Ishikawa (cell line): Measurements from ENCODE around the gene PAQR9.

ENCODE experiments used
- CEBPB ChIP-seq: IDR thresholded peaks from 2 replicates; pipeline ENCODE4 v1.6.1; 2012
- CREB1 ChIP-seq: IDR thresholded peaks from 2 replicates; pipeline ENCODE4 v1.6.1; 2012; ENCODE audit warnings: low read depth
- EGR1 ChIP-seq: IDR thresholded peaks from 2 replicates; pipeline ENCODE4 v1.6.1; 2012
- EP300 ChIP-seq: IDR thresholded peaks from 2 replicates; pipeline ENCODE4 v1.6.1; 2012; ENCODE audit warnings: borderline replicate concordance
- FOXM1 ChIP-seq: IDR thresholded peaks from 2 replicates; pipeline ENCODE4 v1.6.1; 2012; ENCODE audit warnings: low read depth, borderline replicate concordance
- NFIC ChIP-seq: IDR thresholded peaks from 2 replicates; pipeline ENCODE4 v1.6.1; 2012
- RAD21 ChIP-seq: IDR thresholded peaks from 2 replicates; pipeline ENCODE4 v1.6.1; 2012; ENCODE audit warnings: low read depth
- TAF1 ChIP-seq: IDR thresholded peaks from 2 replicates; pipeline ENCODE4 v1.6.1; 2012; ENCODE audit warnings: low read depth, mild to moderate bottlenecking
- TCF12 ChIP-seq: IDR thresholded peaks from 2 replicates; pipeline ENCODE4 v1.6.1; 2012; ENCODE audit warnings: low read depth
- TEAD4 ChIP-seq: IDR thresholded peaks from 2 replicates; pipeline ENCODE4 v1.6.1; 2012
- YY1 ChIP-seq: IDR thresholded peaks from 2 replicates; pipeline ENCODE4 v1.6.1; 2012; ENCODE audit warnings: low read depth
- ZBTB7A ChIP-seq: IDR thresholded peaks from 2 replicates; pipeline ENCODE4 v1.6.1; 2012; ENCODE audit warnings: low read depth
- TF ChIP-seq, protein P1 (sequence below): IDR thresholded peaks from 2 replicates; pipeline ENCODE4 v1.6.1; 2012
- TF ChIP-seq, protein P2 (sequence below): IDR thresholded peaks from 2 replicates; pipeline ENCODE4 v1.6.1; 2012
- TF ChIP-seq, protein P3 (sequence below): IDR thresholded peaks from 2 replicates; pipeline ENCODE4 v1.6.1; 2012; ENCODE audit warnings: low read depth, mild to moderate bottlenecking

The PAQR9 gene

DNA sequence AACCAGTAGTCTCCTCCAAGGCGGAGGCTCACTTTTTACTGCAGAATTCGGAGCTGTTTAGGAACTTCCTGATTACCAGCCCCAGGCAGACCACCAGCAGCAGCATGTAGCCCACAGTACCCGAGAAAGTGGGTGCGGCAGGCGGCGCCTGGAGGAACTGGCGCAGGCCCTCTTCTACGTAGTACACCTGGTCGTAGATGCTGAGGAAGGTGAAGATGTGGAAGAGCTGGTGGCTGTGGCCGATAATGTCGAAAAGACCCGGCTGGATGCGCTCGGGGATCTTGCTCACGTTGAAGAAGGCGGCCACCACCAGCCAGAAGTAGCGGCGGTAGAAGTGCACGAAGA lies 1.3 kb downstream of the PAQR9 start:
- TF ChIP-seq, protein P1, sequence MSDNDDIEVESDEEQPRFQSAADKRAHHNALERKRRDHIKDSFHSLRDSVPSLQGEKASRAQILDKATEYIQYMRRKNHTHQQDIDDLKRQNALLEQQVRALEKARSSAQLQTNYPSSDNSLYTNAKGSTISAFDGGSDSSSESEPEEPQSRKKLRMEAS, result no peak
- TF ChIP-seq ZBTB7A (no peak), CREB1 (no peak), TCF12 (no peak), RAD21 (no peak), EP300 (no peak), CEBPB (no peak), NFIC (no peak), FOXM1 (no peak), TAF1 (no peak), TEAD4 (no peak)
- TF ChIP-seq, protein P2, sequence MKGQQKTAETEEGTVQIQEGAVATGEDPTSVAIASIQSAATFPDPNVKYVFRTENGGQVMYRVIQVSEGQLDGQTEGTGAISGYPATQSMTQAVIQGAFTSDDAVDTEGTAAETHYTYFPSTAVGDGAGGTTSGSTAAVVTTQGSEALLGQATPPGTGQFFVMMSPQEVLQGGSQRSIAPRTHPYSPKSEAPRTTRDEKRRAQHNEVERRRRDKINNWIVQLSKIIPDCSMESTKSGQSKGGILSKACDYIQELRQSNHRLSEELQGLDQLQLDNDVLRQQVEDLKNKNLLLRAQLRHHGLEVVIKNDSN, result no peak
- TF ChIP-seq, protein P3, sequence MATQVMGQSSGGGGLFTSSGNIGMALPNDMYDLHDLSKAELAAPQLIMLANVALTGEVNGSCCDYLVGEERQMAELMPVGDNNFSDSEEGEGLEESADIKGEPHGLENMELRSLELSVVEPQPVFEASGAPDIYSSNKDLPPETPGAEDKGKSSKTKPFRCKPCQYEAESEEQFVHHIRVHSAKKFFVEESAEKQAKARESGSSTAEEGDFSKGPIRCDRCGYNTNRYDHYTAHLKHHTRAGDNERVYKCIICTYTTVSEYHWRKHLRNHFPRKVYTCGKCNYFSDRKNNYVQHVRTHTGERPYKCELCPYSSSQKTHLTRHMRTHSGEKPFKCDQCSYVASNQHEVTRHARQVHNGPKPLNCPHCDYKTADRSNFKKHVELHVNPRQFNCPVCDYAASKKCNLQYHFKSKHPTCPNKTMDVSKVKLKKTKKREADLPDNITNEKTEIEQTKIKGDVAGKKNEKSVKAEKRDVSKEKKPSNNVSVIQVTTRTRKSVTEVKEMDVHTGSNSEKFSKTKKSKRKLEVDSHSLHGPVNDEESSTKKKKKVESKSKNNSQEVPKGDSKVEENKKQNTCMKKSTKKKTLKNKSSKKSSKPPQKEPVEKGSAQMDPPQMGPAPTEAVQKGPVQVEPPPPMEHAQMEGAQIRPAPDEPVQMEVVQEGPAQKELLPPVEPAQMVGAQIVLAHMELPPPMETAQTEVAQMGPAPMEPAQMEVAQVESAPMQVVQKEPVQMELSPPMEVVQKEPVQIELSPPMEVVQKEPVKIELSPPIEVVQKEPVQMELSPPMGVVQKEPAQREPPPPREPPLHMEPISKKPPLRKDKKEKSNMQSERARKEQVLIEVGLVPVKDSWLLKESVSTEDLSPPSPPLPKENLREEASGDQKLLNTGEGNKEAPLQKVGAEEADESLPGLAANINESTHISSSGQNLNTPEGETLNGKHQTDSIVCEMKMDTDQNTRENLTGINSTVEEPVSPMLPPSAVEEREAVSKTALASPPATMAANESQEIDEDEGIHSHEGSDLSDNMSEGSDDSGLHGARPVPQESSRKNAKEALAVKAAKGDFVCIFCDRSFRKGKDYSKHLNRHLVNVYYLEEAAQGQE, result no peak

DNA sequence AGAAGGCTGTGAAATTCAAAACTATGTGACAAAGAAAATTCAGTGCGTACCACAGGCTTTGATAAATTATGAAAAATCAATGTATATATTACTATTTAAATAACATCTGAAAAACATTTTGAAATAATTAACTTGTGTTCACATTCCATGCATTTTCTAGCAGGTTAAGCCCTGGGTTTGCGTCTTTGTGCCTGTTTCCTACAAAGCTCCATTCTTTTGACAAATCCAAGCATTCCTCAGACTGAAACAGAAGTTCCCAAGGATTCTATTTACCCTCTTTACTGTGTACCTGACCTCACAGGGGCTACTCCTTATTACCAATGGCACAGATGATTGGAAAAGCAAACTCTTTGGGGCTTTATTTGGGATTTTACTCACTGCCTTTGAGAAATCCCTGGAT lies 1.9 kb downstream of the PAQR9 start:
- no peak for TF ChIP-seq CEBPB
- no peak for TF ChIP-seq EGR1
- TF ChIP-seq TAF1, result no peak
- no peak for TF ChIP-seq NFIC
- TF ChIP-seq FOXM1, result no peak
- TF ChIP-seq CREB1, result no peak
- no peak for TF ChIP-seq TEAD4
- TF ChIP-seq, protein P3, result no peak
- TF ChIP-seq TCF12, result no peak
- TF ChIP-seq, protein P2, result no peak
- TF ChIP-seq EP300, result no peak
- no peak for TF ChIP-seq YY1

DNA sequence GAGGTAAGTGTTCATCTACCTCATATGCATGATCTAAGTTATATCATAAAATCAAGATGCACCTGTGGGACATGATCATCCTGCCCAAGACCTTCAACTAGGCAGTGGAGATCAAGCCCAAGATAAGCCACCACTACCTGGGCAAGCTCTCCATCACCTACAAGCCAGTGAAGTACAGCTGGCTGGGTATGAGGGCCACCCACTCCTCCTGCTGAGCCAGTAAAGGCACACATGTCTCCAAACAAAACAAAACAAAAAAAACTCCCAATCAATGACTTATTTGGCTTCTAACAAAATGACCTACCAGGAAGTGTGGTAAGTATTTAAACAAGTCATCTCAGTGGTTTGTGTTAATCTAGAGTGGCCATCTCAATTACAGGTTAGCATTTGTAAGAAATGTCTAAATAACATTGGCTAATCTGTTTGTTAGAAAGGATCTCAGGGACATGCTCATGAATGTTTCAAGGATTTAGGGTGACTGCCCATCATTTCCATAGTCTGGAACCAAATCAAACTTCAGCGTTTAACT lies 3.1 kb downstream of the PAQR9 start:
- TF ChIP-seq ZBTB7A, result no peak
- TF ChIP-seq FOXM1, result no peak
- TF ChIP-seq EP300, result no peak
- no peak for TF ChIP-seq TEAD4
- TF ChIP-seq TAF1, result no peak
- TF ChIP-seq, protein P2, result no peak
- no peak for TF ChIP-seq NFIC
- TF ChIP-seq, protein P3, result no peak
- no peak for TF ChIP-seq YY1
- TF ChIP-seq, protein P1, result no peak
- TF ChIP-seq RAD21, result no peak
- TF ChIP-seq CREB1, result no peak
- TF ChIP-seq TCF12, result no peak
- no peak for TF ChIP-seq CEBPB
- no peak for TF ChIP-seq EGR1

DNA sequence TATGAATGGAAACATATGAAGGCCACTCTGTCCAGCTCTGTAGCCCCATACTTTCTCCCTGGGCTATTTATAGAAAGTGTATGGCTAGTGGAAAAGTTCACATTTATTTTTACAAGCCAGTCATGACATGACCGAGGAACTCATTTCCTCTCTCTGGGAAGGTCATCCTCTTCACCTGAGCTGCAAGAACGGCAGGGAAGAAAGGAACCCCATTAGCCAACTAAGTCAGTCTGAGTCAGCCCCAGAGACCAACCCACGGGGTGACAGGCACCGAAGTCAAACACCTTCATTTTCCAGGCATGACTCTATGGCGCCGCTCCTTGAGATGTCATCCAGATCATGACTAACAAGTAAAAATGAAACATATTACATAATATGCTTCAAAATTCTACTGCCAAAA lies 4.8 kb downstream of the PAQR9 start:
- TF ChIP-seq, protein P3, result no peak
- no peak for TF ChIP-seq EGR1
- no peak for TF ChIP-seq YY1
- TF ChIP-seq RAD21, result no peak
- TF ChIP-seq TCF12, result no peak
- no peak for TF ChIP-seq CEBPB
- TF ChIP-seq FOXM1, result no peak
- no peak for TF ChIP-seq ZBTB7A
- TF ChIP-seq, protein P1, result no peak
- TF ChIP-seq EP300, result no peak
- TF ChIP-seq, protein P2, result no peak
- no peak for TF ChIP-seq CREB1
- TF ChIP-seq TEAD4, result no peak
- no peak for TF ChIP-seq NFIC
- no peak for TF ChIP-seq TAF1
